D721Med (cell line): Measurements from ENCODE around the gene AGBL5.

Experiments used
- DNase-seq: peaks from one replicate; pipeline ENCODE4 v3.0.0; 2011; ENCODE audit warnings: low spot score; ENCODE audit not compliant: insufficient read length
- FAIRE-seq: peaks from 2 replicates; lab custom pipeline; 2011; peaks lifted over from hg19 to GRCh38; lab: Jason Lieb, UNC
- TF ChIP-seq, protein P1 (sequence below): IDR thresholded peaks from 2 replicates; pipeline ENCODE4 v1.5.1; 2012; ENCODE audit warnings: mild to moderate bottlenecking, control low read depth; ENCODE audit not compliant: insufficient read depth; ENCODE audit errors: missing control alignments

The AGBL5 gene

GRCh38 chr2:27042159-27042661 is 9.3 kb upstream of the AGBL5 start:
- DNase-seq (no peak), FAIRE-seq (no peak)
- TF ChIP-seq, protein P1, sequence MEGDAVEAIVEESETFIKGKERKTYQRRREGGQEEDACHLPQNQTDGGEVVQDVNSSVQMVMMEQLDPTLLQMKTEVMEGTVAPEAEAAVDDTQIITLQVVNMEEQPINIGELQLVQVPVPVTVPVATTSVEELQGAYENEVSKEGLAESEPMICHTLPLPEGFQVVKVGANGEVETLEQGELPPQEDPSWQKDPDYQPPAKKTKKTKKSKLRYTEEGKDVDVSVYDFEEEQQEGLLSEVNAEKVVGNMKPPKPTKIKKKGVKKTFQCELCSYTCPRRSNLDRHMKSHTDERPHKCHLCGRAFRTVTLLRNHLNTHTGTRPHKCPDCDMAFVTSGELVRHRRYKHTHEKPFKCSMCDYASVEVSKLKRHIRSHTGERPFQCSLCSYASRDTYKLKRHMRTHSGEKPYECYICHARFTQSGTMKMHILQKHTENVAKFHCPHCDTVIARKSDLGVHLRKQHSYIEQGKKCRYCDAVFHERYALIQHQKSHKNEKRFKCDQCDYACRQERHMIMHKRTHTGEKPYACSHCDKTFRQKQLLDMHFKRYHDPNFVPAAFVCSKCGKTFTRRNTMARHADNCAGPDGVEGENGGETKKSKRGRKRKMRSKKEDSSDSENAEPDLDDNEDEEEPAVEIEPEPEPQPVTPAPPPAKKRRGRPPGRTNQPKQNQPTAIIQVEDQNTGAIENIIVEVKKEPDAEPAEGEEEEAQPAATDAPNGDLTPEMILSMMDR: no peak

DNA sequence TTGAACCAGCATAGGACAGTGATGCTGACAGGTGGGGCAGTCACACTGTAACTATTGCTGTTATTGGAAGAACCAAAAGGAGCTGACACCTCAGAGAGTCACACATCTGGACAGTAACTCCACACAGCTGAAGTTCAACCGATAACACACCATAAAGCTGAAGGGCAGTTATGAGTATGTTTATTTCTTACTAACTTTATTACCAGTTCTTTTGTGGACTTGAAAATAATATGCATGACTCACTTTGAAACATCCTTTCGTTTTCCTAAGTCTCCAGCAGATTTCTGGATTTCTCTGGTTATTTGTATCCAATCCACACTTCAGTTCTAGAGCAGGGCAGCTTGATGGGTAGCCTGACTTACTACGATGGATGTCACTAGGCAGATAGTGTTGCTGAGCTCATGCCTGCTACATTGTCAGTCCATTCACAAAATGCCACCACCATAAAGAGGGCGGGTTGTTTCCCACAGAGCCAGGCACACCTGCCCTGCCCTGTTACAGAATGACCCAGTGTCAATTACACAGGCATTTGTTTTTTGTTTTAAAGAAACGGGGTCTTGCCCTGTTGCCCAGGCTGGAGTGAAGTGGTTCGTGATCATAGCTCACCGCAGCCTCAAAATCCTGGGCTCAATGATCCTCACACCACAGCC is 8.4 kb upstream of the AGBL5 start:
- no peak for FAIRE-seq
- DNase-seq: no peak
- TF ChIP-seq, protein P1: no peak

GRCh38 chr2:27049422-27050280 is 1.8 kb upstream of the AGBL5 start:
- peak; percentile 36 for DNase-seq
- FAIRE-seq: no peak
- TF ChIP-seq, protein P1: no peak

GRCh38 chr2:27050281-27050995 is 1.0 kb upstream of the AGBL5 start:
- TF ChIP-seq, protein P1: no peak
- peak; percentile 86 for DNase-seq
- FAIRE-seq: no peak

DNA sequence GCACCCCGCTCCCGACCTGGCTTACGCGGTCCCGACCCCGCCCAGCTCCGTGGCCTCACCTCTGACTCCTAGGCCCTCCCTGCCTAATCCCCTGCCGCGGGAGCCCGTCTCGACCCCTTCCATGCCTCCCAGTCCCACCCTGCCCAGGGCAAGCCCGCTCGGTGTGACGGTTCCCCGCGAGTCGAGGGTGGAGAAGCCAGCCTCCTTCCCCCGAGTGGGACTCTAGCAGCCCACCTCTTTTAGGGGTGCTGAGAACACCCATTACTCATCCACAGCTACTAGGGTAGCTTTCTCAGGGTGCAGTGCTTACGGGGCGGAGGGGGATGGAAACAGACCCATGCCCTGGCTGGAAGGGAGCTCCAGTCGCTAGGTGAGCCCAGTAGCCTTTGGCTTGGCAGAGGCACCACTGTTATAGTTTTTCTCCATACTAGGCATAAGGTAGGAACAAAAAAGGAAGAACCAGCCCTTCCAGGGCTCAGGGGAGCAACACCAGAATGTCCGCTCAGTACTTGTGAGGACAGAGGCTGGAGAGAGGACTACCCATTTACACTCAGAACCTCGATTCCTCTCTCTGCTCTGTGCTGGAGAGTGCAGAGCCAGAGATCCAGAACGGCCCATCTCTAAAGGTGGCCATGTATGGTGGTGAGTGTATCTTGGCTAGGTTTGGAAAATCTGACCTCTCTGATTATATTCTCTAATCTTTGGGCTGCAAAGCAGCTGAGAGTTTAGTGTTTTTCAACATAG is 606 bp downstream of the AGBL5 start:
- TF ChIP-seq, protein P1: no peak
- DNase-seq (no peak), FAIRE-seq (no peak)

DNA sequence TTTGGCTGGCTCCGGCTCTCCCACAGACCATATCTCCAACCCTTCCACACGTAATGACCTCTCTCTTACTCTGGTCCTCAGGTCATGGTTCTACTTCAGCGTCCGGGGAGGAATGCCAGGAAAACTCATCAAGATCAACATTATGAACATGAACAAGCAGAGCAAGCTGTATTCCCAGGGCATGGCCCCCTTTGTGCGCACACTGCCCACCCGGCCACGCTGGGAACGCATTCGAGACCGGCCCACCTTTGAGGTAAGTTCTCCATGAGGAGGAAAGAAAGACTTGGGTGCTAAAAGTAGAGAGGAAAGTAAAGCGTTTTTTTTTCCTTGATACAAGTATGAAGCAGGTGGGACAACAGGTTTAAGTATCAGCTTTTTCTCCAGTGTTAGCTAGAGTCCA is 1.9 kb downstream of the AGBL5 start:
- TF ChIP-seq, protein P1: no peak
- no peak for FAIRE-seq
- no peak for DNase-seq
